HG03354 (cell line): ENCODE measurements around the gene DZANK1.
"Not testable (repeated sequence)": the region's sequence is repeated elsewhere in the genome, so short reads cannot be mapped to it uniquely, and the experiment has no call there.

ENCODE experiments used
- ATAC-seq: cut with Tn5 transposase; IDR thresholded peaks from one replicate; pipeline ENCODE4 v1.9.1; 2021; ENCODE audit warnings: mild to moderate bottlenecking; ENCODE audit not compliant: unreplicated experiment, poor library complexity, severe bottlenecking

DZANK1 gene

DNA sequence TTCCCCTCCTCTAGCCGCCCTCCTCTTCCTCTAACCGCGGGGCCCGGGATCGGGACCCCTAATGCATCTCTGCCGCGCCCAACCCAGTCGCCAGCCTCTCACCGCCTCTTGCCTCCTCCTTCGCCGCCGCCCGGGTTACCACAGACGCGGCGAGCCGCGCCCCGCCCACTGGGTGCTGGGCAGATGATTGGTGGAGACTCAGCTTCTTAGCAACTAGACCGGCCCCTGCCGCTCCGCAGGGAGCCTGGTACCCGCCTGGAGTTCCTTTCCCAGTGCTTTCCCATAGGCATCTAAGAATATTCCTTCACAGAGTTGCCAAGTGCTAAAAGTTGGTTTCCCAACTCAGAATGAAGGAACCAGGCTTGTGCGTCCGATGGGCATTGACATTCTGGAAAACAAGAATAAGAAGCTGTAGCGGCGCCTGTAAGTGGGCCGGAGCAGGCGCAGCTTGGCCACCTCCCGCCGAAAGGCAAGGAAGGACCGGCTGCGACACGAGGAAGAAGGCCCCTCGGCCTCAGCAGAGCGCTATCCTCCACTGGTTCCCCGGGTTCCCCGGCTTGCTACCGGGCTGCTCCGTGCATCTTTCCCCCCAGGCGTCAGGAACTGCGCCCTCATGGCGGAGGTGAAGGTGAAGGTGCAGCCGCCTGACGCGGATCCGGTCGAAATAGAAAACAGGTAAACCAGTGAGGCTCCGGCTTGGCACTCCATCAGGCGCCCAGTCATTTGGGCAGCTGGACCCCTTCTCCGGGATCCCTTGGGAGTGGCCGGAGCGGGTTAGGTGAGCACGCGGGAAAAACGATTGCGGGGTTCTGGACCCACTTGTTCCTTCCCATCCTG is at the start of gene DZANK1, which contains the start of gene POLR3F:
DZANK1 (minus strand) TSS at position 137 of the 837 bp plus-strand sequence. CDS start 1,672 bp downstream, outside the sequence.
POLR3F (plus strand) TSS at position 497 of the 837 bp plus-strand sequence; CDS start at position 614, 117 bp downstream.
- peak; percentile 95 for ATAC-seq

DNA sequence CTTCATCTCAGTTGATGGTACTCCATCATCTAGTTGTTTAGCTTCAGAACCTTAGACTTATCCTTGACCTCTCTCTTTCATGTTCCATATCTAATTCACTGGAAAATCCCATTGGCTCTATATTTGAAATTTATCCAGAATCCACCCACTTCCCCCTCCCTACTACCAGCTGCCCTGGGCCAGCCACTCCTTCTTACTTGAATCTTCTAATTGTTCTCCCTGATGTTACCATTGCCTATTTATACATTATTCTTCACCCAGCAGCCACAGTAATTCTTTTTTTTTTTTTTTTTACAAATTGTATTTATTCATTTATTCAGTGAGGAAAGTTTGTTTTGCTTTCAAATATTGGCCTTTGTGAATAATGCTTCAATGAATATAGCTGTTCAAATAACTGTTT is 49.1 kb upstream of the DZANK1 start:
- no peak for ATAC-seq

GRCh38 chr20:18514127-18514526 is 47.3 kb upstream of the DZANK1 start:
- ATAC-seq, result no peak

DNA sequence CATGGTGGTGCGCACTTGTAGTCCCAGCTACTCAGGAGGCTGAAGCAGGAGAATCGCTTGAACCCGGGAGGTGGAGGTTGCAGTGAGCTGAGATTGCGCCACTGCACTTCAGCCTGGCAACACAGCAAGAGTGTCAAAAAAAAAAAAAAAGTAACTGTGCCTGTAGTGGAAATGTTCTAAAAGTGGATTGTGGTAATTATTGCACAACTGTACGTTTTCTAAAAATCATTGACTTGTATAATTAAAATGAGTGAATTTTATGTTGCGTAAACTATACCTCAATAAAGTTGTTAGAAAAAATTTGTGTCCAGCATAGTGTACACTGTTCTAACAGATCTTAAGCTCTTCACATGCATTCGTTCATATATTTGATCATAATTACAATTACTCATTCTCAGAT is 46.4 kb upstream of the DZANK1 start:
- no peak for ATAC-seq

DNA sequence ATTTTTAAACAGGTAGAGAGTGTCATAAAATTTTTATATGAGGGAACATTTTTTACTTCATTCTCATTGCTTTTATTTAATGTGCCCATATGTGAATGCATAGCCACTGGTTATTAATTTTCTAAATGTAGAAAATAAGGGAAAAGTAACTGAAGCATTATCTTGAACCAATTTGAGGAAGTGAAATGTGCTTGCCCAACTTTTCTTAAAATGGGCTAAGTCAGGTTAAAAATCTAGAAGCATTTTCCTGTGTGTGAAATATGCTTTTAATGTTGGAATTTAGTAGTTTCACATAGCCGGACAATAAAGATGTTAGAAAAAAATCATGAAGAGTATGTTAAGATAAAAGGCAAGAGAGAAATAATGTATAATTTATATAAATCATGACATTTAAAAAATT is 44.7 kb upstream of the DZANK1 start:
- ATAC-seq, result no peak

DNA sequence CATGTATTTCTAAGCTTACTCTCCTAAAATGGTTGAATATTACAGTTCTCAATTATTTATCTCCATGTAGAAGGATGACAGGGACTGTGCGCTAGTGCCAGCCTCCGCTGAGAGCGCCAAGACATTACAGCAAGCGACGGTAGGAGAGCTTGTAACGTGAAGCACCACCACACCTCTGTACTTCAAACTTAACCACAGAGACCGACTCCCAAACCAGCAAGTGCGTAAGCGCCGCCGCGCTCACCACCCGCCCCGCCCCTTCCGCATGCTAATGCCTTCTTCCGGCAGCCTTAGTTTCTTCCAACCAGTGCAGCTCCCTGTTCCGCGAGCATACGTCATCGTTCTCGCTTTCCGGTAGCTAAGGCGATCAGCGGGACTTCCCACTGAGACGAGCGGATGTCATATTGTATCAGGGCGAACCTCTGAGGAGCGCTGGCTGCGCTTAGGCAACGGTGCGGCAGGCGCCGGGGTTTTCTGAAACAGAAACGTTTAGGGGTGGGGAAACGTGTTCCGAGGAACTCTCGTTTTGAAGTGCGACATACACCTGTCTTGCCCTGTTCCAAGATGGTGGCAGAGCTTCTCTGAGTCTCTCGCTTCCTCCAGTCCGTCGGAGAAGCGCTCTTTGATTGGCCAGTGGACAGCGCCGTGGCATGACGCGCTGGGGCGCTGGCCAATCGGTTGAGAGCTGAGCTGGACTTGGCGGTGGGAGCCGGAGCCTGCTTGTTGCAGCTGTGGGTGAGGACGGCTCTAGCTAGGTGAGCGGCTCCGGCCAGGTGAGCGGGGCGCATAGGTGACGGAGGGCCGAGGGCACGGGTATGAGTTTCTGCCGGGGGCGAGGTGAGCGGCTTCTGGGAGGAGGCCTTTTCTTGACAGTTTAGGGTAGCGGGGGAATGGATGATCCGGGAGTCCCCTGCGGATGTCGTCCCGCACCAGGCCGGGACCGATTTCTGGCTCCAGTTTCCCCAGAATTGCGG is 40.7 kb upstream of the DZANK1 start, which contains the start of gene SEC23B:
SEC23B (plus strand) TSS at position 723 of the 974 bp plus-strand sequence. CDS start 2,896 bp downstream, outside the sequence.
- ATAC-seq, result peak; percentile 97

GRCh38 chr20:18506744-18507143 is 39.9 kb upstream of the DZANK1 start:
- no peak for ATAC-seq

- ATAC-seq, result no peak
These were observed 37.7 kb upstream of the DZANK1 start for GRCh38 chr20:18504479-18505060.

GRCh38 chr20:18501672-18502071 is 34.8 kb upstream of the DZANK1 start:
- not testable (repeated sequence) for ATAC-seq

- ATAC-seq, result no peak
These were observed 30.8 kb upstream of the DZANK1 start for GRCh38 chr20:18497603-18498002.

DNA sequence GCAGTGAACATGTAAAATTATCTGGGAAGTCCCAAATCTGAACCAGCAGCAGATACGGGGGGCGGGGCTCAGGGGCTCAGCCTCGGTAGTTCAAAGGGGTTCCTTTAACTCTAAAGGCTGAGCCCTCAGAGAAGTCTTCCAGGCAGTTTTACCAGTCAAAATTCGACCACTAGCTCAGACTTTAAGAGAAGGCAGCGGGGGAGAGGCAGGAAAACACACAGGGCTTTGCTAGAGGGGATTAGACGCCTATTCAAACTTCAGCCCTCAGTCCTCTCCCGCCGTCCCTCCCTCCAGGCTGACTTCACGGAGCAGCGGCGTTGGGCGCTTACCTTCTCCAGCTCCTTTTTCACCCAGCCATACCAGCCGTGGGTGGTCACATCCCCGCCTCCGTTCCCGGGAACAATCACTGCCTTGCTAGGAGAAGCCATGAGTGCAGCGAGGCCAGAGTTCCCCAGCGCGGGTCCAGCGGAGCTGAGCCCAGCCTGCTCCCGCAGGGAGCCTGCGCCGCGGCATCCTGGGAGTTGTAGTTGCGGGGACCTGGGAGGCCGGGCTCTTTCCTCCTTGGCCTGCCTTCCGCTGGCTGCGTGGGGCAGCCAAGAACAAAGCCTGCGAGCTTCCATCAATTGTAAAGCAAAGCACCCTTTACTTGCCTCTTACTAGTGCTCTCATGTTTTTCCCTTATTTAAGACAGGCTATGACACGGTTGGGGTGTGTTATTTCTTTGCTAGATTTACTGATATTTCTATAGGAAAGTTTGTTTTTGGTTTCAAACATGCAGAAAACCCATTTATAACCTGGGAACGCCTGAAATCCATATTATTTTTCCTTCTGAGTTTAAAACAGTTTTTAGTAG is 30.1 kb upstream of the DZANK1 start, which contains the start of gene RBBP9:
RBBP9 (minus strand) TSS at position 486 of the 853 bp plus-strand sequence; CDS start at position 428, 58 bp downstream.
- ATAC-seq, result peak; percentile 99

- ATAC-seq, result no peak
These were observed 29.2 kb upstream of the DZANK1 start for GRCh38 chr20:18496042-18496441.

- no peak for ATAC-seq
These were observed 21.5 kb upstream of the DZANK1 start for GRCh38 chr20:18488301-18488700.

- ATAC-seq, result no peak
These were observed 14.8 kb upstream of the DZANK1 start for GRCh38 chr20:18481596-18481995.

DNA sequence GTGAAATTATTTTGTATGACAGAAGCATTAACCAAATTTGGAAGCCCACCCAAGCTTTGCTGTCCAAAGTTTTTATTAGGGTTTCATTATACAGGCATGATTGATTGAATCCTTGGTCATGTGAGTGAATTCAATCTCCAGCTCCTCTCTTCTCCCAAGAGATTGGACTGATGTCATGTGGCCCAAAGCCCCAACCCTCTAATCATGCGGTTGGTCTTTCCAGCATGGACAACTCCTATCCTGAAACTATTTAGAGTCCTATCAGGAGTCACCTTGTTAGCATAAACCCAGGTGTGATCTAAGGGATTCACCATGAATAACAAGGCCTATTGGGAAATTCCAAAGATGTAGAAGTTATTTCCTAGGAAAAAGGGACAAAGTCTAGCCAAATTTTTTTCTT is 11.0 kb upstream of the DZANK1 start:
- ATAC-seq, result no peak

- ATAC-seq, result no peak
These were observed 10.4 kb upstream of the DZANK1 start for GRCh38 chr20:18477218-18477617.

DNA sequence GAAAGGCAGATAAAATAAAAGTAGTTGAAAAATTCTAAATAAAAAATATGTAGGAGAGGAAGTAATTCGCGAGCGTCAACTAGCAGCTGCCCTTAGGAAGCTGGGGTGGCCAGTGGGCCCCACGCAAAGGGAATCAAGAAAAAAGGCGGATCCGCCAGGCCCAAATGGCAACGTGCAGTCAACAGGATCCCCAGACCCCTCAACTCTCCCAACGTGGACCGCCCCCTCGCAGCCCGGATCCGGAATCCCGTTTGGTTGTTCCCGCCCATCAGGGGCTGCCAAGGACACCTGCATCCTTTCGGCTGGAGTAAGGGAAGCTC is 296 bp downstream of the DZANK1 start:
- peak; percentile 21 for ATAC-seq

DNA sequence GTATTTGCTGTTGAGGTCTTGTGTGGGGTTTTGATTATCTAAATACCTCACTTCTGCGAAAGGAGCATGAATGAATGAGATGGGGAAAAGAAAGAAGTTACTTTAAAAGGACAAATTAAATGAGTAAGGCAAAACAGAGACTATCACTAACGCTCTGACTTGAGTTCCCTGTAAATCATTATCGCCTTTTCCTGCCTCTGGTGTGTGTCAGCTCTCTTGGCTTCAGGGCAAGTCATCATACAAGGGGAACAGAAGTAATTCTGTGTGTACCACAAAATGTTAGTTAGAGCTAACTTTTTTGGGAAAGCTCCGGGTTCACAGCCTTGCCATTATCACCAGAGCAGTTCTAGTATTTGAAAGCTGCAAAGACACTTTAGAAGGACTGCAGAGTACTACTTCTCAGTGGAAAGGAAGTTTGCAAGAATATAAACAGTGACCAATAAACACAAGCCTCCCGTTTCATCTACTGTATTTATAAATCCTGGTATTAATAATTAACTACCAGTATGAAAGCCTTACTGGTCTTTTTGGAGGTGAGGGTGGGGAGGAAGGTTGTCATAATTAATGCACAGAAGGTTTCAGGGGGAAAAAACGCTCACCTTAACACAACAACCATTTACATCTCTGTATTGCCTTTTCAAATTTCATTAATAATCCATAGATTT is 1.2 kb downstream of the DZANK1 start:
- peak; percentile 44 for ATAC-seq
